PC-3 (cell line): Measurements from ENCODE around the gene CACNA1B. TPM values are rescaled to one million over a fixed set of nuclear protein-coding genes. Genes with fewer than 3 reads are reported as not detected.

Source experiments
- ATAC-seq: fragments of 200-7000 bp; cut with Tn5 transposase; 2 replicates; pipeline ENCODE4 v1.9.1; 2020; ENCODE audit warnings: mild to moderate bottlenecking, moderate library complexity
- BruUV-seq: library from RNA; stranded (reverse); fragments of 400-500 nt; replicated peaks from 2 replicates; lab custom pipeline; 2021; lab: Mats Ljungman, UMichigan
- CTCF ChIA-PET: fragments of 300-600 bp; sonication (Branson Sonifier 250); formaldehyde crosslinking; loops from one replicate; lab custom pipeline; 2022; ENCODE audit warnings: antibody characterized with exemption; lab: Charles Lee
- POLR2A ChIA-PET: fragments of 300-600 bp; sonication (Branson Sonifier 250); formaldehyde crosslinking; loops from one replicate; lab custom pipeline; 2022; ENCODE audit warnings: antibody characterized with exemption; ENCODE audit not compliant: unreplicated experiment; lab: Charles Lee
- DNase-seq: peaks from one replicate; pipeline ENCODE4 v3.0.0-alpha.2; 2015
- H2AFZ ChIP-seq: fragments of 300-600 bp; sonication (generic); 2 replicates; pipeline ENCODE4 v1.6.0; 2016; ENCODE audit warnings: antibody characterized with exemption, low read length
- H3F3A ChIP-seq: fragments of 300-600 bp; sonication (generic); one replicate; pipeline ENCODE4 v1.6.0; 2017; ENCODE audit warnings: antibody characterized with exemption, low read length, control low read depth, mild to moderate bottlenecking; ENCODE audit not compliant: unreplicated experiment
- H3K27ac ChIP-seq: fragments of 300-600 bp; sonication (generic); 2 replicates; pipeline ENCODE4 v1.5.1; 2016; ENCODE audit warnings: mild to moderate bottlenecking, low read length
- H3K27me3 ChIP-seq: fragments of 300-600 bp; sonication (generic); 2 replicates; pipeline ENCODE4 v1.6.1; 2016; ENCODE audit warnings: low read length, mixed read lengths
- H3K36me3 ChIP-seq: fragments of 300-600 bp; sonication (generic); 2 replicates; pipeline ENCODE4 v1.6.1; 2016; ENCODE audit warnings: low read depth, mixed run types, low read length, mixed read lengths
- H3K4me1 ChIP-seq: fragments of 300-600 bp; sonication (generic); 2 replicates; pipeline ENCODE4 v1.5.1; 2016; ENCODE audit warnings: low read length; ENCODE audit not compliant: insufficient read depth
- H3K4me2 ChIP-seq: fragments of 300-600 bp; sonication (generic); 2 replicates; pipeline ENCODE4 v1.6.0; 2016; ENCODE audit warnings: low read length
- H3K4me3 ChIP-seq: fragments of 300-600 bp; sonication (generic); 2 replicates; pipeline ENCODE4 v1.5.1; 2016; ENCODE audit warnings: mild to moderate bottlenecking, low read length, mixed read lengths
- H3K79me2 ChIP-seq: fragments of 300-600 bp; sonication (generic); 2 replicates; pipeline ENCODE4 v1.6.1; 2017; ENCODE audit warnings: low read length, mixed read lengths
- H3K9ac ChIP-seq: fragments of 300-600 bp; sonication (generic); 2 replicates; pipeline ENCODE4 v1.6.0; 2016; ENCODE audit warnings: mild to moderate bottlenecking, low read length
- H3K9me2 ChIP-seq: fragments of 300-600 bp; sonication (generic); replicated peaks from 2 replicates; pipeline ENCODE4 v1.6.1; 2016; ENCODE audit warnings: mixed run types, low read length, mixed read lengths
- H3K9me3 ChIP-seq: fragments of 300-600 bp; sonication (generic); 2 replicates; pipeline ENCODE4 v1.6.1; 2016; ENCODE audit warnings: low read length, mixed read lengths
- H4K20me1 ChIP-seq: fragments of 300-600 bp; sonication (generic); 2 replicates; pipeline ENCODE4 v1.6.1; 2016; ENCODE audit warnings: low read length, mixed read lengths
- CTCF ChIP-seq: fragments of 300-600 bp; sonication (generic); conservative IDR thresholded peaks from 2 replicates; pipeline ENCODE4 v1.5.1; 2017; ENCODE audit warnings: antibody characterized with exemption, low read depth, mild to moderate bottlenecking, low read length
- EZH2 ChIP-seq: fragments of 300-600 bp; sonication (generic); IDR thresholded peaks from one replicate; pipeline ENCODE4 v1.6.1; 2017; ENCODE audit warnings: antibody characterized with exemption, mild to moderate bottlenecking, low read length; ENCODE audit not compliant: unreplicated experiment
- EZH2phosphoT487 ChIP-seq: fragments of 300-600 bp; sonication (generic); IDR thresholded peaks from 2 replicates; pipeline ENCODE4 v1.6.1; 2018; ENCODE audit warnings: mild to moderate bottlenecking, antibody characterized with exemption, low read length, borderline replicate concordance
- intact Hi-C: fragments of 100-400 bp; cut with micrococcal nuclease; formaldehyde crosslinking; loops from 2 replicates; pipeline ENCODE4 v1.9.0; 2023
- total RNA-seq: library from RNA; depleted of rRNA; stranded (reverse); fragments of >200 nt; gene quantifications from 2 replicates; pipeline ENCODE4 v1.2.3, GENCODE V29; 2014

CACNA1B gene
- total RNA-seq, 1 experiment from 2014 or later, result not detected

- Histone ChIP-seq H3K4me3 (no peak overlapping the region), H3K27me3 (no peaks in the 10 kb centered on the region), H3K4me1 (no peaks in the 10 kb centered on the region), H4K20me1 (no peaks in the 10 kb centered on the region), H3F3A (no peaks in the 10 kb centered on the region), H3K36me3 (no peaks in the 10 kb centered on the region), H3K4me2 (no peak overlapping the region), H2AFZ (no peak overlapping the region), H3K79me2 (no peaks in the 10 kb centered on the region), H3K9me3 (no peaks in the 10 kb centered on the region), H3K9me2 (no peaks in the 10 kb centered on the region), H3K27ac (no peak overlapping the region), H3K9ac (no peak overlapping the region)
- no peak for ATAC-seq
- BruUV-seq, result no TSS peak
- POLR2A ChIA-PET, result no interaction called here
- CTCF ChIA-PET, result no interaction called here
- intact Hi-C loops, result no loop called here
- no peak for DNase-seq
- TF ChIP-seq EZH2, result no peak
- no peak for TF ChIP-seq CTCF
- TF ChIP-seq EZH2phosphoT487, result no peak
Measured at GRCh38 chr9:137829260-137829996, 48.2 kb upstream of the CACNA1B start.

- ChIA-PET CTCF (no interaction called here), POLR2A (no interaction called here)
- Histone ChIP-seq H3F3A (no peaks in the 10 kb centered on the region), H3K4me2 (no peak overlapping the region), H2AFZ (no peak overlapping the region), H3K9me3 (no peaks in the 10 kb centered on the region), H3K4me1 (no peaks in the 10 kb centered on the region), H3K4me3 (no peak overlapping the region), H3K9ac (no peak overlapping the region), H3K79me2 (no peaks in the 10 kb centered on the region), H3K36me3 (no peaks in the 10 kb centered on the region), H3K27ac (no peak overlapping the region), H3K27me3 (no peaks in the 10 kb centered on the region), H4K20me1 (no peaks in the 10 kb centered on the region), H3K9me2 (no peaks in the 10 kb centered on the region)
- intact Hi-C loops, result no loop called here
- TF ChIP-seq EZH2phosphoT487, result no peak
- no peak for TF ChIP-seq EZH2
- TF ChIP-seq CTCF, result no peak
- no peak for ATAC-seq
- no TSS peak for BruUV-seq
- DNase-seq, result no peak
Measured at GRCh38 chr9:137832191-137832700, 45.3 kb upstream of the CACNA1B start.

GRCh38 chr9:137832830-137833590 is 44.6 kb upstream of the CACNA1B start:
- Histone ChIP-seq H3F3A (no peaks in the 10 kb centered on the region), H3K4me3 (no peak overlapping the region), H3K27ac (no peak overlapping the region), H3K9me2 (no peaks in the 10 kb centered on the region), H3K9ac (no peak overlapping the region), H3K36me3 (no peaks in the 10 kb centered on the region), H3K9me3 (no peaks in the 10 kb centered on the region), H2AFZ (no peak overlapping the region), H3K27me3 (no peaks in the 10 kb centered on the region), H3K4me1 (no peaks in the 10 kb centered on the region), H3K4me2 (no peak overlapping the region), H3K79me2 (no peaks in the 10 kb centered on the region), H4K20me1 (no peaks in the 10 kb centered on the region)
- no peak for DNase-seq
- no peak for ATAC-seq
- ChIA-PET POLR2A (no interaction called here), CTCF (no interaction called here)
- TF ChIP-seq EZH2 (no peak), CTCF (no peak), EZH2phosphoT487 (no peak)
- BruUV-seq, result no TSS peak
- intact Hi-C loops, result no loop called here
